Body of pancreas (tissue), 4 donors: ENCODE measurements around the gene RPL13. TPM values are rescaled to one million over a fixed set of nuclear protein-coding genes. Genes with fewer than 3 reads are reported as not detected.

ENCODE experiments used
- ATAC-seq: fragments of 150-250 bp; one replicate; pipeline ENCODE4 v1.9.1; 2016
- DNase-seq, 4 donors: peaks; one replicate each; pipeline ENCODE4 v3.0.0-alpha.2; 2019
- H3K27ac ChIP-seq, 4 donors: fragments of 200-600 bp; sonication (generic); 1 replicate in 3 of 4; 2 replicates in 1 of 4; pipeline versions ENCODE4 v1.5.1 to v1.6.1; 2016 to 2019; ENCODE audit warnings: mild to moderate bottlenecking in 1 of 4, mixed read lengths in 1 of 4, moderate library complexity in 1 of 4
- H3K27me3 ChIP-seq, 2 donors: fragments of 200-600 bp; sonication (generic); one replicate each; pipeline ENCODE4 v1.6.0; 2016; ENCODE audit warnings: mild to moderate bottlenecking in 1 of 2
- H3K36me3 ChIP-seq, 2 donors: fragments of 200-600 bp; sonication (generic); replicated peaks in 1 of 2; 2 replicates each; pipeline ENCODE4 v1.5.1; 2016; ENCODE audit warnings: low read depth in 2 of 2; ENCODE audit not compliant: insufficient read depth in 1 of 2
- H3K4me1 ChIP-seq: fragments of 200-600 bp; sonication (generic); one replicate; pipeline ENCODE4 v1.6.0; 2016
- H3K4me3 ChIP-seq, 2 donors: fragments of 200-600 bp; sonication (generic); 1 replicate in 1 of 2; 2 replicates in 1 of 2; pipeline ENCODE4 v1.5.1; 2016 to 2019
- H3K9me3 ChIP-seq, 3 donors: fragments of 200-600 bp; sonication (generic); 1 replicate in 2 of 3; 2 replicates in 1 of 3; pipeline ENCODE4 v1.5.1; 2016
- POLR2A ChIP-seq, 3 donors: fragments of 450-650 bp; IDR thresholded peaks; one replicate each; pipeline ENCODE4 v1.6.1; 2016; ENCODE audit warnings: antibody characterized with exemption in 3 of 3, mild to moderate bottlenecking in 2 of 3
- WGBS, 2 donors: methylation state at CpG; one replicate each; pipeline ENCODE4 v1.1.5; 2017; 5-methylcytosine and 5-hydroxymethylcytosine counted together
- intact Hi-C: fragments of 100-400 bp; cut with DNase I; formaldehyde crosslinking; loops from one replicate; pipeline ENCODE4 v1.15.1; 2023
- total RNA-seq, 2 donors: library from RNA; depleted of rRNA; stranded (reverse); fragments of >200 nt; gene quantifications; one replicate each; pipeline ENCODE4 v1.1.0, GENCODE V29; 2016
- TF ChIP-seq, protein P1 (sequence below), 7 experiments: fragments of 450-650 bp in 4 of 7; fragments of 200-600 bp in 3 of 7; sonication (generic) in 3 of 7; IDR thresholded peaks; one replicate each; pipeline ENCODE4 v1.5.1; 2016 to 2019; ENCODE audit warnings: antibody characterized with exemption in 7 of 7

Gene RPL13
- total RNA-seq, 2 donors from 2014 or later = 3,820 to 5,570 TPM

DNA sequence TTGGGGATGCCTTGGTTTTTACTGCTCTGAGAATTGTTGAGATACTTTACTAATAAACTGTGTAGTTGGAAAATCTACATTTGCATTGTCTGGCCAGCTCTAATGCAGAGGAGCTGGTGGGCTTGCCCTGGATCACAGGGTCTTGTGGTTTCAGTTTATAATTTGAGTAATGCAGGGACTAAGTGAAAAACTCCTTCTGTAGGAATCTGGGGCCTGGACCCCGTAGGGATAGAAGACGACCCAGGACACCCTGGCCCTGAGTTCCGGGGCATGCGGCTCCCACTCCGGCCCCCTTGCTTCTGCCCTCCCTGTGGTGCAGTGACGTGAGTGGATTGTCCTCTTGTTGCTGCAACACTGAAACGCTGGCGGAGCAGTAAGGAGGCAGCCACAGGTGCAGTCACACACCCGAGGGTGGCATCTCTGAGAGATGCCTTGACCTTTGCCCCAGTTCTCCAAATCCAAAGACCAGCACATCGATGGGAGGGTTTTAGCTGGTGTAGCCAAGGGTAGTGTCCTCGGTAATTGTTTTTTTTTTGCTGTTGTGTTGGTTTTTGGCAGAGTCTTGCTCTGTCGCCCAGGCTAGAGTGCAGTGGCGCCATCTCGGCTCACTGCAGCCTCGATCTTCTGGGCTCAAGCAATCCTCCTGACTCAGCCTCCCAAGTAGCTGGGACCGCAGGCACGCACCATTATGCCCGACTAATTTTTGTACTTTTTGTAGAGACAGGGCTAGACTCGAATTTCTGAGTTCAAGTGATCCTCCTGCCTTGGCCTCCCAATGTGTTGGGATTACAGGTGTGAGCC is 2.6 kb upstream of the RPL13 start:
- no peaks in the 10 kb centered on the region for H3K9me3 ChIP-seq
- WGBS, 2 donors = 77 to 80% methylated on average over 18 to 19 of the region's 19 CpGs
- no peak overlapping the region for H3K27ac ChIP-seq
- H3K4me1 ChIP-seq = peaks cover 26% of the 10 kb centered on the region
- no peak for ATAC-seq
- peaks cover 0 to 7% of the 10 kb centered on the region in 2 donors for H3K36me3 ChIP-seq
- TF ChIP-seq POLR2A (IDR thresholded peaks at IDR 0.05) = no peak
- TF ChIP-seq, protein P1, sequence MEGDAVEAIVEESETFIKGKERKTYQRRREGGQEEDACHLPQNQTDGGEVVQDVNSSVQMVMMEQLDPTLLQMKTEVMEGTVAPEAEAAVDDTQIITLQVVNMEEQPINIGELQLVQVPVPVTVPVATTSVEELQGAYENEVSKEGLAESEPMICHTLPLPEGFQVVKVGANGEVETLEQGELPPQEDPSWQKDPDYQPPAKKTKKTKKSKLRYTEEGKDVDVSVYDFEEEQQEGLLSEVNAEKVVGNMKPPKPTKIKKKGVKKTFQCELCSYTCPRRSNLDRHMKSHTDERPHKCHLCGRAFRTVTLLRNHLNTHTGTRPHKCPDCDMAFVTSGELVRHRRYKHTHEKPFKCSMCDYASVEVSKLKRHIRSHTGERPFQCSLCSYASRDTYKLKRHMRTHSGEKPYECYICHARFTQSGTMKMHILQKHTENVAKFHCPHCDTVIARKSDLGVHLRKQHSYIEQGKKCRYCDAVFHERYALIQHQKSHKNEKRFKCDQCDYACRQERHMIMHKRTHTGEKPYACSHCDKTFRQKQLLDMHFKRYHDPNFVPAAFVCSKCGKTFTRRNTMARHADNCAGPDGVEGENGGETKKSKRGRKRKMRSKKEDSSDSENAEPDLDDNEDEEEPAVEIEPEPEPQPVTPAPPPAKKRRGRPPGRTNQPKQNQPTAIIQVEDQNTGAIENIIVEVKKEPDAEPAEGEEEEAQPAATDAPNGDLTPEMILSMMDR (IDR thresholded peaks at IDR 0.05) = no peak
- no peak for DNase-seq
- intact Hi-C loops = no loop called here
- no peak overlapping the region for H3K4me3 ChIP-seq
- H3K27me3 ChIP-seq = no peaks in the 10 kb centered on the region

DNA sequence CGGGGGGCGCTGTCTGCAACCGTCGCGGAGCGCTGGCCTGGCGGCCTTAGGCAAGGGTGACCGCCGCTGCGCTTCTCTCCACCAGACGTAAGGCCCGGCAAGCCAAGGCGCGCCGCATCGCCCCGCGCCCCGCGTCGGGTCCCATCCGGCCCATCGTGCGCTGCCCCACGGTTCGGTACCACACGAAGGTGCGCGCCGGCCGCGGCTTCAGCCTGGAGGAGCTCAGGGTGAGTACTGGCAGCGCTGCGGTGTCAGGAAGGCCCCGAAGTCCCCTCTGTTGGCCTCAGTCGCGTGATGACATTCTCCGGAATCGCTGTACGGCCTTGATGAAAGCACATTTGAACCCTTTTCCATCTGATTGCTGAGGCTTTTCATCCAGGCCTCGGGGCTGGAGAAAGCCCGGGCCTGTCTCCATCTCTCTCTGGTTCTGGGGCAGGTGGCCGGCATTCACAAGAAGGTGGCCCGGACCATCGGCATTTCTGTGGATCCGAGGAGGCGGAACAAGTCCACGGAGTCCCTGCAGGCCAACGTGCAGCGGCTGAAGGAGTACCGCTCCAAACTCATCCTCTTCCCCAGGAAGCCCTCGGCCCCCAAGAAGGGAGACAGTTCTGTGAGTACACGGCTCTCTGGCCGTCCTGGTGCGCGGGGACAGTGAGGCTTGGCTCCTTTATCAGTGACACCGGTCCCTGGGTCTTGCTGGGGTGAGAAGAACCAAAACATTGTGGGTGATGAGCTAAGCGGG is 831 bp downstream of the RPL13 start:
- intact Hi-C loops = no loop called here
- Histone ChIP-seq H3K9me3 (no peaks in the 10 kb centered on the region), H3K4me1 (peaks cover 60% of the 10 kb centered on the region), H3K27ac (peak overlapping the region; percentile 80 to 97 (median 92)), H3K27me3 (no peaks in the 10 kb centered on the region), H3K36me3 (peaks cover 5 to 18% of the 10 kb centered on the region in 2 donors), H3K4me3 (peak overlapping the region; percentile 21 to 90)
- no peak for TF ChIP-seq POLR2A (IDR thresholded peaks at IDR 0.05)
- TF ChIP-seq, protein P1 (IDR thresholded peaks at IDR 0.05) = no peak
- 2 to 4% methylated on average over 41 to 55 of the region's 58 CpGs for WGBS, 2 donors
- ATAC-seq = no peak
- DNase-seq = no peak

DNA sequence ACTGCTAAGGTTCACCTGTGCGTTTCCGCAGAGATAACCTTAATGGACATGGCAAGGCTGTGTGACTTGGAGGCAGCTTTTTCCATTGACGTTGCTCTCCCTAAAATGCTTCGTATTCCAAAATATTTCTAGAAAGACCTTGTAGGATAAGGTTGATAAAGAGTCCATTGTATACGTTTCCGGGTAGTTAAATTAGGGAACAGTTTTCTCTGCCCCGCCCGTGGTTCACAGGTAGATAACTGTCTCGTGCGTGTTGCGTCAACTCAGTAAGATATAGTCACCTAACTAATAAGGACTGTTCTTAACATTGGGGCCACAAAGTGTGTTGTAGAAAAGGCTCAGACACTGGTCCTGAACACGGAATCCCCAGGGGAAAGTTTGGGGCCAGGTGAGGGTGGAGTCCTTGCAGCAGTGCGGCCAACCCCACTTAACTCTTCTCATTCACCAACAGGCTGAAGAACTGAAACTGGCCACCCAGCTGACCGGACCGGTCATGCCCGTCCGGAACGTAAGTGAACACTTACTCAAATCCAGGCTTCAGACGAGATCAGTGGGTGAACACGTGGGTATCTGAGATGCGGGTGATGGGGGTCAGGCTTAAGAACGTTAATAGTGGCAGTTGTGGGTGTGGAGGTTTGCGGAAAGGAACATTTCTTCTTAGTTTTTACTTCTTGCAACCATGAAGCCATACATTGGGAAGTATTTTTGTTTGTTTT is 1.6 kb downstream of the RPL13 start:
- peak in 1 of 4 donors; percentile 12 for DNase-seq
- intact Hi-C loops = no loop called here
- Histone ChIP-seq H3K27ac (peak overlapping the region in 3 of 4 donors; percentile 89 to 97 (median 95)), H3K9me3 (no peaks in the 10 kb centered on the region), H3K4me3 (peak overlapping the region; percentile 21 to 90), H3K36me3 (peaks cover 5 to 18% of the 10 kb centered on the region in 2 donors), H3K27me3 (no peaks in the 10 kb centered on the region), H3K4me1 (peaks cover 60% of the 10 kb centered on the region)
- TF ChIP-seq, protein P1 (IDR thresholded peaks at IDR 0.05) = no peak
- TF ChIP-seq POLR2A (IDR thresholded peaks at IDR 0.05) = peak in 1 of 3 donors; percentile 9
- no peak for ATAC-seq
- WGBS, 2 donors = 38 to 42% methylated on average over 23 of the region's 23 CpGs

DNA sequence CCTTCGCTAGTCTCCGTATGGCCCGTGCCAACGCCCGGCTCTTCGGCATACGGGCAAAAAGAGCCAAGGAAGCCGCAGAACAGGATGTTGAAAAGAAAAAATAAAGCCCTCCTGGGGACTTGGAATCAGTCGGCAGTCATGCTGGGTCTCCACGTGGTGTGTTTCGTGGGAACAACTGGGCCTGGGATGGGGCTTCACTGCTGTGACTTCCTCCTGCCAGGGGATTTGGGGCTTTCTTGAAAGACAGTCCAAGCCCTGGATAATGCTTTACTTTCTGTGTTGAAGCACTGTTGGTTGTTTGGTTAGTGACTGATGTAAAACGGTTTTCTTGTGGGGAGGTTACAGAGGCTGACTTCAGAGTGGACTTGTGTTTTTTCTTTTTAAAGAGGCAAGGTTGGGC is 2.5 kb downstream of the RPL13 start:
- Histone ChIP-seq H3K27ac (no peak overlapping the region), H3K9me3 (no peaks in the 10 kb centered on the region), H3K4me1 (peaks cover 60% of the 10 kb centered on the region), H3K4me3 (no peak overlapping the region), H3K27me3 (no peaks in the 10 kb centered on the region), H3K36me3 (peaks cover 5 to 18% of the 10 kb centered on the region in 2 donors)
- TF ChIP-seq, protein P1 (IDR thresholded peaks at IDR 0.05) = no peak
- no peak for TF ChIP-seq POLR2A (IDR thresholded peaks at IDR 0.05)
- 73 to 75% methylated on average over 12 of the region's 12 CpGs for WGBS, 2 donors
- ATAC-seq (no peak), DNase-seq (no peak)
- intact Hi-C loops = no loop called here
